Coronary artery (tissue), 2 donors: Measurements from ENCODE around the gene HNRNPA3.

ENCODE experiments used
- DNase-seq: peaks from one replicate; pipeline ENCODE4 v3.0.0-alpha.2; 2017; ENCODE audit warnings: low spot score
- H3K27ac ChIP-seq, 2 donors: fragments of 200-600 bp; sonication (generic); one replicate each; pipeline ENCODE4 v1.5.1; 2016 to 2019
- H3K4me3 ChIP-seq: fragments of 200-600 bp; sonication (generic); 2 replicates; pipeline ENCODE4 v1.5.1; 2016; ENCODE audit warnings: mild to moderate bottlenecking, moderate library complexity
- CTCF ChIP-seq: fragments of 200-600 bp; sonication (generic); IDR thresholded peaks from one replicate; pipeline ENCODE4 v1.5.1; 2019; ENCODE audit warnings: antibody characterized with exemption

The HNRNPA3 gene

GRCh38 chr2:177229442-177230242 lies 17.0 kb downstream of the HNRNPA3 start:
- H3K27ac ChIP-seq: no peak overlapping the region
- no peak for DNase-seq
- H3K4me3 ChIP-seq: no peak overlapping the region
- TF ChIP-seq CTCF: no peak

GRCh38 chr2:177231270-177231669 lies 18.7 kb downstream of the HNRNPA3 start:
- no peak for DNase-seq
- Histone ChIP-seq H3K4me3 (no peak overlapping the region), H3K27ac (no peak overlapping the region)
- TF ChIP-seq CTCF: no peak

- H3K4me3 ChIP-seq: no peak overlapping the region
- H3K27ac ChIP-seq: no peak overlapping the region
- TF ChIP-seq CTCF: no peak
- DNase-seq: no peak
Observed at GRCh38 chr2:177232098-177232704, 19.6 kb downstream of the HNRNPA3 start.

GRCh38 chr2:177234267-177234666 lies 21.7 kb downstream of the HNRNPA3 start:
- DNase-seq: no peak
- no peak overlapping the region for H3K4me3 ChIP-seq
- TF ChIP-seq CTCF: no peak
- peak overlapping the region in 1 of 2 donors; percentile 15 for H3K27ac ChIP-seq

GRCh38 chr2:177235855-177236437 lies 23.4 kb downstream of the HNRNPA3 start:
- Histone ChIP-seq H3K4me3 (no peak overlapping the region), H3K27ac (peak overlapping the region in 1 of 2 donors; percentile 12)
- no peak for DNase-seq
- TF ChIP-seq CTCF: no peak

- no peak overlapping the region for H3K4me3 ChIP-seq
- TF ChIP-seq CTCF: no peak
- no peak for DNase-seq
- peak overlapping the region; percentile 36 to 69 for H3K27ac ChIP-seq
Observed at GRCh38 chr2:177237932-177238331, 25.3 kb downstream of the HNRNPA3 start.
